Ishikawa (cell line): ENCODE measurements around the gene SLC12A3.

Experiments
- CEBPB ChIP-seq: IDR thresholded peaks from 2 replicates; pipeline ENCODE4 v1.6.1; 2012
- CREB1 ChIP-seq: IDR thresholded peaks from 2 replicates; pipeline ENCODE4 v1.6.1; 2012; ENCODE audit warnings: low read depth
- EGR1 ChIP-seq: IDR thresholded peaks from 2 replicates; pipeline ENCODE4 v1.6.1; 2012
- EP300 ChIP-seq: IDR thresholded peaks from 2 replicates; pipeline ENCODE4 v1.6.1; 2012; ENCODE audit warnings: borderline replicate concordance
- FOXM1 ChIP-seq: IDR thresholded peaks from 2 replicates; pipeline ENCODE4 v1.6.1; 2012; ENCODE audit warnings: low read depth, borderline replicate concordance
- MAX ChIP-seq: IDR thresholded peaks from 2 replicates; pipeline ENCODE4 v1.6.1; 2012
- NFIC ChIP-seq: IDR thresholded peaks from 2 replicates; pipeline ENCODE4 v1.6.1; 2012
- RAD21 ChIP-seq: IDR thresholded peaks from 2 replicates; pipeline ENCODE4 v1.6.1; 2012; ENCODE audit warnings: low read depth
- REST ChIP-seq: IDR thresholded peaks from 2 replicates; pipeline ENCODE4 v1.6.1; 2012; ENCODE audit warnings: low read depth, mild to moderate bottlenecking
- TAF1 ChIP-seq: IDR thresholded peaks from 2 replicates; pipeline ENCODE4 v1.6.1; 2012; ENCODE audit warnings: low read depth, mild to moderate bottlenecking
- TCF12 ChIP-seq: IDR thresholded peaks from 2 replicates; pipeline ENCODE4 v1.6.1; 2012; ENCODE audit warnings: low read depth
- TEAD4 ChIP-seq: IDR thresholded peaks from 2 replicates; pipeline ENCODE4 v1.6.1; 2012
- USF1 ChIP-seq: IDR thresholded peaks from 2 replicates; pipeline ENCODE4 v1.6.1; 2012
- YY1 ChIP-seq: IDR thresholded peaks from 2 replicates; pipeline ENCODE4 v1.6.1; 2012; ENCODE audit warnings: low read depth
- ZBTB7A ChIP-seq: IDR thresholded peaks from 2 replicates; pipeline ENCODE4 v1.6.1; 2012; ENCODE audit warnings: low read depth

SLC12A3 gene

GRCh38 chr16:56858374-56858773 is 6.6 kb upstream of the SLC12A3 start:
- TF ChIP-seq RAD21 (no peak), EP300 (no peak), REST (no peak), ZBTB7A (no peak), USF1 (no peak), TEAD4 (no peak), MAX (no peak), YY1 (no peak), NFIC (no peak), CREB1 (no peak), FOXM1 (no peak)

- TF ChIP-seq USF1 (no peak), TAF1 (no peak), ZBTB7A (no peak), TCF12 (no peak), FOXM1 (no peak), CREB1 (no peak), CEBPB (no peak), EGR1 (no peak)
These were observed 5.4 kb upstream of the SLC12A3 start for GRCh38 chr16:56859636-56860035.

GRCh38 chr16:56860226-56861020 is 4.6 kb upstream of the SLC12A3 start:
- no peak for TF ChIP-seq TAF1
- no peak for TF ChIP-seq TCF12
- no peak for TF ChIP-seq YY1

GRCh38 chr16:56861092-56861610 is 3.9 kb upstream of the SLC12A3 start:
- TF ChIP-seq FOXM1 (no peak), TEAD4 (no peak), TAF1 (no peak)

GRCh38 chr16:56861756-56862155 is 3.3 kb upstream of the SLC12A3 start:
- TF ChIP-seq EP300 (no peak), YY1 (no peak), TCF12 (no peak), TAF1 (no peak), REST (no peak), ZBTB7A (no peak), MAX (no peak), TEAD4 (no peak), NFIC (no peak), CREB1 (no peak), FOXM1 (no peak), CEBPB (no peak), EGR1 (no peak), RAD21 (no peak), USF1 (no peak)

- TF ChIP-seq CREB1 = no peak
- TF ChIP-seq RAD21 = no peak
- TF ChIP-seq EGR1 = no peak
- TF ChIP-seq NFIC = no peak
- no peak for TF ChIP-seq FOXM1
- no peak for TF ChIP-seq REST
- TF ChIP-seq TEAD4 = no peak
- no peak for TF ChIP-seq ZBTB7A
These were observed 2.2 kb upstream of the SLC12A3 start for GRCh38 chr16:56862776-56863175.
